ENCODE data around the gene ADAMTS16.

ADAMTS16 gene

GRCh38 chr5:5234912-5235311 lies 94.8 kb downstream of the ADAMTS16 start:
- no peak for DNase-seq (ENCODE audit: low spot score)

- DNase-seq (ENCODE audit: low spot score): no peak
Observed at GRCh38 chr5:5235685-5236084, 95.6 kb downstream of the ADAMTS16 start.

GRCh38 chr5:5239191-5239590 lies 99.1 kb downstream of the ADAMTS16 start:
- DNase-seq (ENCODE audit: low spot score): no peak

DNA sequence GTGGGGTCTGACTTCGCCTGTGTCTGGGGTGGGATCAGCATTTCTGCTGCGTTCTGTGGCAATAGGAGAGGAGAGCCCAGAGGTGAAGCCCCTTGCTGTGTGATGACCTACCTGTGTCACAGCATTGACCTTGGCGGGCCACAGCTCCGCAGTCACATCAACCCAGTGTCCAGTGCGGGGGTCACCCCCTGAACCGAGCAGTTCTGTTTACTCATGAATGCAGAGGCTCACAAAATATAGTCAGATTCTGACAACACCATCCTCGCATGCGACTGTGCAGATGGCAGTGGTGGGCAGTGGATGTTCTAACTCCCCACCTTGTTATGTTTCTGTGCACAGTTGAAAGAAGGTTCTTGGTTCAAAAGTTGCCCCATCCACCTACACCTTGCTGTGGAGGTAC lies 100.1 kb downstream of the ADAMTS16 start:
- no peak for DNase-seq (ENCODE audit: low spot score)

GRCh38 chr5:5242056-5242455 lies 101.9 kb downstream of the ADAMTS16 start:
- DNase-seq (ENCODE audit: low spot score): no peak

DNA sequence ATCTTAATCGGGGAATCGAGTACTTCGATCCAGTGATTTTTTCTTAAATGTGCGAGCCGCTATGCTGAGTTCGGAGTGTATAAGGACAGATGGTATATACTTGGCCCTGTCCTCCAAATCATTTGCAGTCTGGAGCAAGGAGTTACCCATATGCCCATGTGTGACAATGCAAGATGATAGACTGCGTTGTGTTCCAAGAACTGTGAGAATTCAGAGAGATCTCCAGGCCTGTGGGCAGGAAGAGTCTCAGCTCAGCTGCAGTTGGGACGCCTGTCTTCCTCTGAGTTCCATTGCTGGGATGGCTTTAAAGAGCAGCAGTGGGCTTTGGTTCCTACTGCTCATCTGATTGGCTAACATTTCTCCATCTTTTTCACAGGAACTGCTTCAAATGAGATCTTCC lies 106.6 kb downstream of the ADAMTS16 start:
- DNase-seq (ENCODE audit: low spot score): no peak

- no peak for DNase-seq (ENCODE audit: low spot score)
Observed at GRCh38 chr5:5250758-5251157, 110.6 kb downstream of the ADAMTS16 start.

DNA sequence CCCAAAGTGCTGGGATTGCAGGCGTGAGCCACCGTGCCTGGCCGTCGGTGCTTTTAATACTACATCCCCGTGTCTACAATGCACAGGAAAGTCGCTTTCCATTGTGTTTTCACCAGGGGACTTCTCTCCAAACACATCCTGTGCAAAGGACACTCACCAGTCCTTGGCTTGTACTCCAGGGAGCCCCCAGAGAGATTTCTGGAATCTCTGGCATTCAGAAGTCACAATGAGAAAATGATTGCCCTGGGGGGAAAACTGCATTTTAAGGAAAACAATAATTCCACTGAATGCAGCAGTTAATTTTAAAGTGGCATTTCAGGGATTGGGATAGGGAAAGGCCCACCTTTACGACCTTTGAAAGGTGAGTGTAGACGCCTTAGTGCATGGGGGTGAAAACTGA lies 112.0 kb downstream of the ADAMTS16 start:
- DNase-seq (ENCODE audit: low spot score): no peak

GRCh38 chr5:5257353-5257752 lies 117.2 kb downstream of the ADAMTS16 start:
- no peak for DNase-seq (ENCODE audit: low spot score)

- no peak for DNase-seq (ENCODE audit: low spot score)
Observed at GRCh38 chr5:5258564-5258963, 118.4 kb downstream of the ADAMTS16 start.

- DNase-seq (ENCODE audit: low spot score): no peak
Observed at GRCh38 chr5:5264727-5265126, 124.6 kb downstream of the ADAMTS16 start.

GRCh38 chr5:5266297-5266696 lies 126.2 kb downstream of the ADAMTS16 start:
- DNase-seq (ENCODE audit: low spot score): no peak

- DNase-seq (ENCODE audit: low spot score): no peak
Observed at GRCh38 chr5:5270161-5270560, 130.0 kb downstream of the ADAMTS16 start.

DNA sequence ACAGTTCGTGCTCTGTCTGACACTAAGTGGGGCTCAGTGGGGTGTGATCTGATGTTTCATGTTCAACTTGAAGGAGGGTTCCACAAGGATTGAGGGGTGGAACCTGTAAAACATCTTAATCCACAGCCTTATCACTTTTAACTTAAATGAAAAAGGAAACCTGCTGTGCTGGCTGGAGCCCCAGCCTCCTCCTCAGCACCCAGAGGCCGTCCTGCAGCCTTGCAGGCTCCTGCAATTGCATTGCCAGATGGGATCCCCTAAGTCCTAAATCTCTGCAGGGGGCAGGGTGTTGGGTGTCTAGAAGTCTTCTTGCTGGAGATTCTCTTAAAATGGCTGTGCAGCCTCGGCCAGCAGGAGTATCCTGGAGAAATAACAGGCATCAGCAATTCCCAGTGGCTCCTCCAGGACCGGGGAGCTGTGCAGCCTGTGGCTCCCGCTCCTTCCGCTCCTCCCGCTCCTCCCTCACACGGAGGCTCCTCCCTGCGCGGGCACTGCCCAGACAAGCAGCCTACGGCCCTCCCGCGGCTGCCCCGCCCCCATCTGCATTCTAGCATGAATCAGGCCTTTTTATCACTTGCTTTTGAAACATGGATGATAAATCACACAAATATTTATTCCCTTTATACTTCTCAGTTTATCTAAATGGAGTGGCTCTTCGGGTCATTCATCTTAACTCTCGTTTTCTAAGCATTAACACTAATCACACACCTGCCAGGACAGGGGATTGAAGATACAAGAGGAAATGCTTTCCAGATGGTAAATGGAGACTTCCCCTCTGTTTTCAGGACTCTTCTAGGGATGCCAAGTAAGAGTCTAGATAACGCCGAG lies 131.0 kb downstream of the ADAMTS16 start:
- DNase-seq (ENCODE audit: low spot score): peak; percentile 88

DNA sequence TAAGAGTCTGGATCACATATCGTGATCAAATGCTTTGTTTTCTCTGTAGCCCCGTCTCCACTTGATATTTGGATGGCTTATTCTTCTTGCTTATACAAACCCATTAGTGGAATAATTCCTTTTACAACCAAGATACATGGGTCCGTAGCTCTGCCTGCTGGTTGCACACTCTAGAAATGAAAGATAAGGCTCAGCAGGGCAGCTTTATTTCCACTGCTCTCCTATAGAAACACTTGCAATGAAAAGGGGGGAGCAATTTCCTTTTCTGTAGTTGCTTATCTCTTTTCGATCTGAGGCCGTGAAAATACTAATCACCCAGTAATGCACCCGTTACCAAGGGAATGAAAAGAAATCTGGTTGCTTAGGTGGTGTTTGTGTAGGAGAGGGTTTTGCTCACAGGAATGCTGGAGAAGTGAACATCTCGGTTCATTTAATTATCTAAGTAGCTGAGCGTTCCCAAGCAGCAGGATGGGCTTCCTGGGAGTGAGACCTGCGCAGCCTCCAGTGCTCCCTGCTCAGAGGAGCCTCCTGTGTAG lies 131.7 kb downstream of the ADAMTS16 start:
- DNase-seq (ENCODE audit: low spot score): peak; percentile 14

- no peak for DNase-seq (ENCODE audit: low spot score)
Observed at GRCh38 chr5:5273398-5273797, 133.3 kb downstream of the ADAMTS16 start.

DNA sequence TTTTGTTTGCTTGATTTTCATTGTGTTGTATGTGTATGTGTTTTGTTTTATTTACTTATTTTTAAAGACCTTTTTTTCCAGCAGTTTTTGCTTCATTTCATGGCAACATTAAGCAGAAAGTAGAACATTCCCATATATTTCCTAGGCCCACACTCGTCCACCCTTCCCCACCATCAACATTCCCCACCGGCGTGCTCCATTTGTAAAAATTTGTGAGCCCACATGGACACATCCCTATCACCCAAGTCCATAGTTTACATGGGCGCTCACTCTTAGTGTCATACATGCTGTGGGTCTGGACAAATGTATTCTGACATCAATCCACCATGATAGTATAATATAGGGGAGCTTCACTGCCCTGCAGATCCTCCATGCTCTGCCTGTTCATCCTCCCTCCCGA lies 133.8 kb downstream of the ADAMTS16 start:
- no peak for DNase-seq (ENCODE audit: low spot score)

DNA sequence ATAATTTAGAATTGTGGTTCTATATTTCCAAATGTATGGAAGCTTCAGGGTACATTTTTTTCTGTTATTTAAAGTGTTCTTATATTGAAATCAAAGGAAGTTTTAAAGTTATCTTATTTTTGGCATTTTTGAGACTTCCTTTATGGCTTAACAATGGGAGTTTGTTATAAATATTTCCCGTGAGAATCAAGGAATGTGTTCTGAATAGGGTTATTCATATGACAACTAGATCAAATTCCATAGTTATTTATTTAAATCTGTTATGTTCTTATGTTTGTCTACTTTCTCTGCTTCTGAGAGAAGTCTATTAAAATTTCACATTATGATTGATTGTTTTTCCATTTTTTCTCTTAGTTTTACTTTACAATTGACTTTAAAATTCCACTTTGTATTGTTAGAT lies 135.1 kb downstream of the ADAMTS16 start:
- no peak for DNase-seq (ENCODE audit: low spot score)

DNA sequence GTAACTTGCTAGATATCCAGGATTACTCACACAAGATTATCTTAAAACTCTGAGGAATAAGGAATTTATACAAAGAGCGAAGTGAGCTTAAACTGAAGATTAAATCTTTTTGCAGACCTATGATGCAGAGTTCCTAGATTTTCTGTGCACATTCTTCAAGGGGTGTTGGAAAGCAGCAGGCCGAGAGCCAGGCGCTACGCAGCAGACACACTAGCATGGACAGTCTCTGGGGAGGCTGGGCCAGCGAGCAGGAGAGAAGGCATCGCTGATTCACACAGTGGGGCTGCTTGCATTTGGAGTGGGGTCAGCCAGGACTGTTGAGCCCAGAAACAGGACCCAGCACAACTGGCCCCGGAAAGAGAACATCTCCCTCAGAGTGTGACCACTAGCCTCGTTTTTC lies 136.3 kb downstream of the ADAMTS16 start:
- no peak for DNase-seq (ENCODE audit: low spot score)

GRCh38 chr5:5276951-5277517 lies 136.9 kb downstream of the ADAMTS16 start:
- no peak for DNase-seq (ENCODE audit: low spot score)

DNA sequence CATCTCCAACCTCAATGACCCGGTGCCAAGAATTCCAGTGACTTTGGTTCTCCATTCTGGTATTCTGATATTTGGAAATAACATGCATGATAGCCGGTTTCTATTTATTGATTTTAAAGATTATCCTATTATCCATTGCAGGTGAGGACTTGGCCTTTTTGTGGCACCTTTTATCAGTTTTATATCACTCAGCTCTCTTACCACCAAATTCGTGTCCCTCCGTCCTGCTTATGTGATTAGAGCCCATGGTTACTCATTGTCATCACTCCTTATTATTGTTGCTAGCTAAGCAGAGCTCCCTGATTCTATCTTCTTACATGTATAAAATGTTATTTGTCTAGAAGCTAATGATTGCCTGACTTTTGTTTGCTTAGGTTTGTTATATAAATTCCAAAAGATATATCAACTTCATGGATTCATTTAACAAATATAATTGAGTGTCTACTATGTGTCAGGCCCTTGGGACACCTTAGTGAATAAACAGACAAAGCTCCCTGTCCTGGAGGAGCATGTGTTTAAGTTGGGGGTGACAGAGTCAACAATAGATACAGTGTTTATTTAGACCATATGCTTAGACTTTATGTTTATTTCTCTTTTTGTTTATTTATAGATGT lies 138.2 kb downstream of the ADAMTS16 start:
- DNase-seq (ENCODE audit: low spot score): peak; percentile 16

DNA sequence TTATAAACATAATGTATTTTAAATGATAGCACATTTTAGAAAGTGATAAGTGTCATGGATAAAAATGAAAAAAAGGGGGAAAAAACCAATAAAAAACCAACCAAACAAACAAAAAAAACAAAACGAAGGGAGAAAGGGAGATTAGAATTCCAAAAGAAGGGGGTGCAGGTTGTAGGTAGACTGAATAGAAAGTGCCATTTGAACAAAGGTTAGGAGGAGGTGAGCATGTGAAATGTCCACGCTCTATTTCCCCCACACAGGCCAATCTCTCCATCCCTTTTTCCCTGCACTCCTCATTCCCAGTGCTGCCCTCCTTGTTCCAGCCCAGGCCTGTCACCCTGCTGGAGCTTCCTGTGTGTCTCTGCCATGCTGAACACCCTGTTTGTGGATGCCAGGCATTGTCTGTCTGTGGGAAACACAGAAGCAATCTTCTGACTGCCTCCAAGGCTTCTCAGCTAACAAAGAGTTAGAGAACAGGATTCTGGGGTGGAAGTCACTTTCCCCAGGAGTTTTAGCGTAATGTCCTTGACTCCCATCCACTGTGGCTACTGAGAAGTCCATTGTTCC lies 138.8 kb downstream of the ADAMTS16 start:
- no peak for DNase-seq (ENCODE audit: low spot score)

GRCh38 chr5:5285906-5286305 lies 145.8 kb downstream of the ADAMTS16 start:
- no peak for DNase-seq (ENCODE audit: low spot score)
